Bone marrow (tissue), 2 donors: ENCODE measurements around the gene C1QTNF4.

ENCODE experiments used
- DNase-seq, 2 donors: peaks; one replicate each; lab custom pipeline; 2025; lab: John Stamatoyannopoulos, UW

The C1QTNF4 gene

GRCh38 chr11:47592970-47593369 lies 1.2 kb downstream of the C1QTNF4 start:
- DNase-seq: no peak

- DNase-seq: no peak
Observed at GRCh38 chr11:47592251-47592650, 2.0 kb downstream of the C1QTNF4 start.

GRCh38 chr11:47591764-47592163 lies 2.4 kb downstream of the C1QTNF4 start:
- DNase-seq: no peak

GRCh38 chr11:47589977-47590861 lies 4.0 kb downstream of the C1QTNF4 start:
- no peak for DNase-seq

- no peak for DNase-seq
Observed at GRCh38 chr11:47589584-47589976, 4.6 kb downstream of the C1QTNF4 start.

- DNase-seq: no peak
Observed at GRCh38 chr11:47589118-47589517, 5.1 kb downstream of the C1QTNF4 start.

GRCh38 chr11:47587723-47588326 lies 6.4 kb downstream of the C1QTNF4 start:
- DNase-seq: peak; percentile 20 to 59

- no peak for DNase-seq
Observed at GRCh38 chr11:47587039-47587716, 7.0 kb downstream of the C1QTNF4 start.

GRCh38 chr11:47586098-47586855 lies 7.9 kb downstream of the C1QTNF4 start, which contains the start of gene FAM180B:
Gene FAM180B (plus strand): TSS chr11:47586678. CDS start chr11:47586769, 91 bp downstream.
- no peak for DNase-seq

- no peak for DNase-seq
Observed at GRCh38 chr11:47583844-47584243, 10.4 kb downstream of the C1QTNF4 start.

- peak; percentile 84 to 85 for DNase-seq
Observed at GRCh38 chr11:47578524-47579494, 15.4 kb downstream of the C1QTNF4 start, which contains the start of the genes KBTBD4 and NDUFS3. Gene KBTBD4 (minus strand): TSS chr11:47578970. CDS start chr11:47578951, 19 bp downstream. Gene NDUFS3 (plus strand): TSS chr11:47579074. CDS start chr11:47579092, 18 bp downstream.

GRCh38 chr11:47577460-47578041 lies 16.7 kb downstream of the C1QTNF4 start:
- DNase-seq: no peak

- no peak for DNase-seq
Observed at GRCh38 chr11:47573321-47573720, 20.9 kb downstream of the C1QTNF4 start.

GRCh38 chr11:47572715-47573255 lies 21.4 kb downstream of the C1QTNF4 start:
- no peak for DNase-seq

- no peak for DNase-seq
Observed at GRCh38 chr11:47571895-47572294, 22.3 kb downstream of the C1QTNF4 start.

GRCh38 chr11:47571357-47571729 lies 22.9 kb downstream of the C1QTNF4 start:
- DNase-seq: no peak

- no peak for DNase-seq
Observed at GRCh38 chr11:47570651-47571356, 23.4 kb downstream of the C1QTNF4 start.

- no peak for DNase-seq
Observed at GRCh38 chr11:47569646-47570045, 24.6 kb downstream of the C1QTNF4 start.

GRCh38 chr11:47566149-47566698 lies 28.0 kb downstream of the C1QTNF4 start:
- no peak for DNase-seq
